HS-27A (cell line): Measurements from ENCODE around the gene CCDC181.
A peak's percentile ranks its signal among the peaks of the same experiment; 100 is the strongest.

ENCODE experiments used
- DNase-seq: peaks from one replicate; pipeline ENCODE4 v3.0.0-alpha.2; 2012; ENCODE audit warnings: low read depth, missing footprints

The CCDC181 gene

GRCh38 chr1:169395955-169396354 lies 31.3 kb downstream of the CCDC181 start:
- no peak for DNase-seq

- no peak for DNase-seq
Observed at GRCh38 chr1:169392406-169392805, 34.9 kb downstream of the CCDC181 start.

- no peak for DNase-seq
Observed at GRCh38 chr1:169390303-169390702, 37.0 kb downstream of the CCDC181 start.

DNA sequence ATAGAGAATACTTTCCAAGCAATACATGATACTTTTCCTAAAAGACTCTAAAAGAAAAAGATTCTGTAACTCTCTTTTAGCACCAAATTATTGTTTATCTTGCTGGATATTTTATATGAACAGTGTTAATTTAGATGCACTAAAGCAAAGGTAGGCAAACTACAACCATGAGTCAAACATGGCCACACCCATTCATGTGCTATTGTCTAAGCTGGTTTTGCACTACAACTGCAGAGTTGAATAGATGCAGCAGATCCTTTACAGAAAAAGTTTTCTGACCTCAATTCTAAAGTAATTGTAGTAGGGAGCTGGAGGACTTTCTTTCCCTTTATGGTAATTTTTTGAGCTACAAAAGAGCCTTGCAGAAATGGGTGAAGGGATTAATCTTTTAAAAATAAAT lies 39.9 kb downstream of the CCDC181 start:
- no peak for DNase-seq

DNA sequence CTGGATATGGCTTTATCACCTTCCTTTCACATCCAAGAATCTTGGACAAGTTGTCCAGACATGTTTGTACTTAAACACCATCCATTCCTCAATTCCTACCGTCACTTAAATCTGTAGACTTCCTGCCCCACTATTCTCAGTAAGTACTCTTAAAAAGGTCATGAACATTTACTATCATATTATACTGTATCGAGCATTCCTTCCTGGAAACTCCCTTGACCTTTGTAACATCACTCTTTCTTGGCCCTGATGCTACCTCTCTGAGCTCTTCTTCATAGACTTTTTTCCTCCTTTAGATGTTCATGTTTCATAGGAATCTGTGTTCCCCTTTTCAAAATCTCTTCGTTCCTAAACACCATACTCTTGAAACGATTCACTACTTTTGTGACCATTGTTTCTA lies 43.8 kb downstream of the CCDC181 start:
- no peak for DNase-seq

DNA sequence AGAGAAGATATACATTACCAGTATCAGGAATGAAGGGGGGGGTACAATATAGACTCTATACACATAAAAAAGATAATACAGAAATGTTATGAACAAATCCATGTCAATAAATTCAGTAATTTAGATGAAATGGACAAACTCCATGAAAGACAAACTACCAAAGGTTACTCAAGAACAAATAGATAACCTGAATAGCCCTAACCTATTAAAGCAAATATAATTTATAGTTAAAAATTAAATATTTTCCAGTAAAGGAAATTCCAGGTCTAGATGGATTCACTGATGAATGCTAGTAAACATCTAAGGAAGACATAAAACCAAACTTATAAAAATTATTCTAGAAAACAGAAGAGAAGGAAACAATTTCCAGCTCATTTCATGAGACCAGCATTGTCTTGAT lies 46.1 kb downstream of the CCDC181 start:
- DNase-seq: no peak

DNA sequence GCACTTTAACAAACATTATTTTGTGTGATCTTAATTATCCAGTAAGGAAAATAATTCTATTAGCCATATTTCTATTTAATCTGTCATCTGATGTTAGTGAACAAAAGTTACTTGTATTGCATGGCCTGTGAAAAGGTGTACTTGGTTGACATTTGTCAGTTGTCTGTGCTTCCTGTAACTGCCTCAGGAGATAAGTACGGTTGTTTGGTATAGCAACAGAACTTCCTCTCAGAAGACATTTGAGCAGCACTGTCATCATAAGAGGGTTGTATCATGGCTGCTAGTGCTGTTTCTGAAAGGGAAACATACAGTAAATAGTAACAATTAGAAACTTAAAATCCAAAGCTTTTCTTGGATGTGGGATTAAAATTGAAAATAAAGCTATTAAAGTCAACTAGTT lies 55.9 kb downstream of the CCDC181 start:
- no peak for DNase-seq

DNA sequence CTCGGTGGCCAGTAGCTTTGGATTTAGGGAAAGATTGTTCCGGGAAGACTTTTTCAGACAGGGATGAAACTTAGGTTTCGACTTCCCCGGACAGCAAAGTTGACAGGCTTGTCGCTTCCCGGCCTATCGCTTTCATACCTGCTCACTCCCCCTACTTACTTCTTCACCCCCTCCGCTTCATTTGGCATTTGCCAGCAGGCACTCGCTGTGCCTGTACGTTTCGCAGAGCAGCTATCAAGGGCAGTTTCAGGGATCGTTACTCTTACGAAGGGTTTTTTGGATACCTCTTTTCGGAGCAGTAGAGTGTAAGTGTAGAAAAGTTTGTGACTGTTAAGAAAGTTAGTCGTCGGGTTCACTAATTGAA lies 58.9 kb downstream of the CCDC181 start:
- DNase-seq: no peak

- DNase-seq: peak; percentile 92
Observed at GRCh38 chr1:169367686-169368405, 59.4 kb downstream of the CCDC181 start, which contains the start of the genes BLZF1 and NME7. TSS of gene BLZF1 (plus strand) at chr1:169368195. CDS start at chr1:169369523, 1,328 bp downstream. TSS of gene NME7 (minus strand) at chr1:169367797. CDS start at chr1:169367710, 87 bp downstream.

DNA sequence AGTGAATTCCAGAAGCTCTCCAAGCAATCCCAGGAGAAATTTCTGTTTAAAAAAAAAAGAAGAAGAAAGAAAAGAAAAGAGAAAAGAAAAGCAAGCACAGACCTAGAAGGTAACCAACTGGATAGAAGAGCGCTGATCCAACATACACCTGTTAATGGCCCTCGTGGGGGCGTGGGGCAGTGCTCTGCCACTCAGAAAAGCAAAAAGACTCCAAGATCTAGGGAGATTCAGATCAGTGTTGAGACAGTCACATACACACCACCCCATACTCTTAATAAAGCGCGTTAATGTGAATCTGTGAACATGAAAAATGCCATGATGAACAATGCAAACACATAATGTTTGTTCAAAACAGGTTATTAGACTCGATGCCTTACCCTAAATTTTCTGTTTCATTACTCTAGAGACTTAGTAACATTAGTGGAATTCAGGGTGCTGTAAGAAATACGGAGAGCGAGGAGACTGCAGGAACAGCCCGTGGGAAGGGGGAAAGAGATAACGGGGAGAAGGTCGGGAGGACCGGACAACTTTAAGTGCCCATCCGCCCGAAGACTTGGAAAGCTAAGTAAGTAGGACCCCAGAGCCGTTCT lies 60.1 kb downstream of the CCDC181 start:
- no peak for DNase-seq

DNA sequence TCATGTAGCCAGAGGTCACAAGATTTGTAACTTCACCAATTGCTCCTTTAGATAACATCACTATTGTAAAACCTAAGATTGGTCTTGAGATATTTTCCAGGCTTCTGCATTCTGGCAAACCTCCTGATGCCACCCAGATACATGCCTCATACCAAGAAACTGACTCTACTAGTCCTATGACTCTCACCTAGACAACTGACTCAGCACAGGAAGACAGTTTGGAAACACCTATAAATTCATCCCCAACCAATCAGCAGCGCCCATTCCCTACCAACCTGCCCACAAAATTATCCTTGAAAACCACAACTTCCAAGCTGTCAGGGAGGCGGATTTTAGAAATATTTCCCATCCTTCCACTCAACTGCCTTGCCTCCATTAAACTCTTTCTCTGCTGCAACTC lies 62.3 kb downstream of the CCDC181 start:
- no peak for DNase-seq

GRCh38 chr1:169363046-169363730 lies 64.1 kb downstream of the CCDC181 start:
- DNase-seq: peak; percentile 77

GRCh38 chr1:169361281-169361680 lies 66.0 kb downstream of the CCDC181 start:
- DNase-seq: no peak

- DNase-seq: no peak
Observed at GRCh38 chr1:169360415-169360814, 66.9 kb downstream of the CCDC181 start.

DNA sequence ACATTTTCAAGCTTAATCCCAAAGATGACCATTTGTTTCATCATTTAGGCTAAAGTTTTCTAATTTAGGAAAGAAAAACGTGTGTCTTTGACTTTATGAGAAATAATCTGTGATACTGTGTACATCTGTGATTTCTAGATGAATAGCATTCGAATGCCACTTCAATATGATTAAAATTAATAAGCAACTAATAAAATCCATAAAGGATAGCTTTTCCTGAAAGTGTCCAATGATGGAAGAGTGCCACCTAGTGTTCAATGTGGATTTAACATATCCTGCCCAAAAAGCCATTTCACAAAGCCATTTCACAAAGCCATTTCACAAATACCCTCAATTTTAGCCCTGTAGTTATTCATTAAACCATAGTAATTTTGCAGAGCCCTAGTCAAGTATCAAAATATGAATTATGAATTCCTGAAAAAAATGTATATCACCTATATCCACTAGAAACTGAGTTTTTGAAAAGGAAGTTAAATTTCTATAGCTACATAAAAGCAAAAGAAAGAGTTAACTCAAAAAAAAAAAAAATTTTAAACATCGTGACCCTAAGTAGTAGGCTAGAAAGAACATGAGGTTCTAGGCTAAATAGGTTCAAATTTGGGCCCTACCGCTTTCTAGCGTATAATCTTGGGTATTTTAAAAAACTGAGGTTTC lies 78.8 kb downstream of the CCDC181 start:
- DNase-seq: no peak

DNA sequence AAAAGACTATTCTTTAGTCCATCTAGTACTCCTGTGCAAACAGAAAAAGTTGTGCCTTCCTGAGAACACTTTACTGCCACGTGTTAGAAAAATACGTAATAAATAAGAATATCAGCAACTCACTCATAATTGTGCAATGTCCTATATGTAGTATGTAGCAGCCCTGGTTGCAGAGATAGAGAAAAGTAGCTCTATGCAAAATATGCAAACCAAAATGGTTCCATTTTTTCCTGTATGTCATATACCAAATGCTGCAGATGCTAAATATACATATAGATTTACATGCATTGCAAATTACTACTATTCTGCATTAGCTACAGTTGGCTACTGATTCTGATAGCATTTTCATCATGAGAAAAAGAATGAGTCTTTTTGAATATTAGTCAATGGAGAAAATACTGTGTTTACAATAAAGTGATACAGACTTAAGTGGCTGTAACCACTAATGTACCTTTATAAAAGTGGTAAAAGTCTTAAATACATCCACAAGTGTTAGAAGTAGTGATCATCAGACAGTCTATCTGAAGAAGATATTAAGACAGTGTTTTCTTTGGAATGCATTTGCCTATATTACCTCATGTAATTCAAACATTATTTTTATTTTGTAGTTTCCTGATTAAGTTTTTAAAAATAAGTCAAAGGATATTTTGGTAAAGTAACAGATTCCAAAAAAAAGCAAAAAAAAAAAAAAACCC lies 79.4 kb downstream of the CCDC181 start:
- no peak for DNase-seq

DNA sequence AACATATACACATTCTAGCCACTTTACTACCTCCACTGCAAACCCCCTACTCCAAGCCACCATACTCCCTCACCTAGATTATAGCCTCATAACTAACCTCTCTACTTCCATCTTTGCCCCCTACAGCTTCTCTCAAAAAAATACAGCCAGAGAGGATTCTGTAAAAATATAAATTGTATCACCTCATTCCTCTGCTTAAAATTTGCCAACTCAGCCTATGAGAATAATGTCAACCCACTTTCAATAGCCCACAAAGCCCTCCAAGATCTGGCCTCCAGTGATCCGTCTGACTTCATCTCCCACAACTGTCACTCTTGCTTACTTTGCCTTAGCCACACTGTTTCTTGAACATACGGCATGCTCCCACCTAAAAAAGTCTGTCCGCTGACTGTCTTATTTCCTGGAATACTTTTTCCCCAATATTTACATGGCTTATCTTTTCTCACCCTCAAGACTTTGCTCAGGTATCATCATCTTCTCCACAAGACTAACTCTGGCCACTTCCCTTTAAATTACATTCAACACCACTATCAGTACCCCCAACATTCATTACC lies 81.2 kb downstream of the CCDC181 start:
- DNase-seq: no peak

DNA sequence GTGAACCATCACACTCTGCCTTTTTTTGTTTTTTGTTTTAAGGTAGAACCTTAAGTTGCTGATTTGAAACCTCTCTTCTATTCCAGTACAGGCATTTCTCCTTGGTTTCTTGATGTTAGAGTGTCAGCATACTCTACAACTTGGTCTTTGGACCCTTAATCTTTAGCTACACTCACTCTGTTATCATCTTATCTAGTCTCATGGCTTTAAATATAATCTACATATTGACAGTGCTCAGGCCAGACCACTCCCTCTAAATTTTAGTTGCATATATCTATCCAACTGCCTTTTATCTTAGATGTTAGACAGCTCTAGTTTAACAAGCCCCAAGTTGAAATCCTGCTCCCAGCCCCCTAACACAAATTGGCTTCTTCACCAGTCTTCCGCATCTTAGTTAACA lies 81.8 kb downstream of the CCDC181 start:
- DNase-seq: no peak
